Immature natural killer cell (primary cell): Measurements from ENCODE around the gene RAB18. TPM values are rescaled to one million over a fixed set of nuclear protein-coding genes. Genes with fewer than 3 reads are reported as not detected.
"Not testable (repeated sequence)": the region's sequence is repeated elsewhere in the genome, so short reads cannot be mapped to it uniquely, and the experiment has no call there.

Source experiments
- DNase-seq, 3 donors: peaks; one replicate each; pipeline ENCODE4 v3.0.0; 2022; ENCODE audit warnings: mixed read lengths in 1 of 3
- H3K27ac Mint-ChIP-seq, 6 donors: one replicate each; pipeline ENCODE4 v1.8.0; 2020; ENCODE audit warnings: mixed read lengths in 6 of 6, mild to moderate bottlenecking in 5 of 6, inconsistent platforms in 4 of 6, moderate library complexity in 3 of 6
- H3K27me3 Mint-ChIP-seq, 3 donors: one replicate each; pipeline ENCODE4 v1.8.0; 2020 to 2021; ENCODE audit warnings: low read depth in 3 of 3, mild to moderate bottlenecking in 3 of 3, mixed read lengths in 3 of 3, moderate library complexity in 3 of 3, inconsistent platforms in 1 of 3
- H3K36me3 Mint-ChIP-seq, 3 donors: one replicate each; pipeline ENCODE4 v1.8.0; 2020; ENCODE audit warnings: mixed read lengths in 3 of 3, inconsistent platforms in 2 of 3, mild to moderate bottlenecking in 2 of 3
- H3K4me1 Mint-ChIP-seq, 2 donors: one replicate each; pipeline ENCODE4 v1.8.0; 2020; ENCODE audit warnings: inconsistent platforms in 2 of 2, mild to moderate bottlenecking in 2 of 2, mixed read lengths in 2 of 2, moderate library complexity in 1 of 2
- H3K4me3 Mint-ChIP-seq, 5 donors: one replicate each; pipeline ENCODE4 v1.8.0; 2020; ENCODE audit warnings: mild to moderate bottlenecking in 5 of 5, mixed read lengths in 5 of 5, inconsistent platforms in 3 of 5, moderate library complexity in 3 of 5
- H3K9me3 Mint-ChIP-seq, 6 donors: one replicate each; pipeline ENCODE4 v1.8.0; 2020; ENCODE audit warnings: mild to moderate bottlenecking in 6 of 6, mixed read lengths in 6 of 6, inconsistent platforms in 4 of 6, moderate library complexity in 3 of 6
- polyA plus RNA-seq, 3 donors: library from polyadenylated mRNA; unstranded; fragments of 300-500 nt; fragmentation: Illumina TruSeq; gene quantifications; one replicate each; pipeline ENCODE4 v1.2.3, GENCODE V29; 2021

Gene RAB18
- polyA plus RNA-seq, 3 donors from 2014 or later: 93.4 to 154 (median 109) TPM

DNA sequence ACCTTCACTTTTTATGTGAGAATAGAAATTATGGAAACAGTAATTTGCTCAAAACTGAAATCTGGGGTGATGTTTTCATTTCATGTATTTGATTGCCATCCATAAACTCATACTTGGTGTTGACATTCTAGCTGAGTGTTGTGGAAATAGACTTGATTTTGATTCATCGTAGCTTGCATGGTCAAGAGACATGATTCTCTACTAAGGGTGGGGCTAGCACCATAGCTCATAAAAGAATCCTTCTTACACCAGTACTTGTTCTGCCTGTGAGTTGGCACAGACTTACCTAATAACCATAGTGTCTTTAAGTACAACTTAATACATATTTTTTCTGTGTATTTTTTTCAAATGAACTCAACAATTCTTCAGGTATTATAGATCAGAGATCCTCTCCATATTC lies 36.6 kb downstream of the RAB18 start:
- no peaks in the 10 kb centered on the region for H3K27me3 Mint-ChIP-seq
- DNase-seq: no peak
- peak overlapping the region; percentile 85 to 97 (median 93) for H3K27ac Mint-ChIP-seq
- H3K4me3 Mint-ChIP-seq: peak overlapping the region in 2 of 5 donors; percentile 7 to 93
- peaks cover 42 to 67% of the 10 kb centered on the region in 2 donors for H3K4me1 Mint-ChIP-seq
- H3K36me3 Mint-ChIP-seq: peaks cover 0 to 13% (median 7%) of the 10 kb centered on the region in 3 donors
- no peaks in the 10 kb centered on the region for H3K9me3 Mint-ChIP-seq

DNA sequence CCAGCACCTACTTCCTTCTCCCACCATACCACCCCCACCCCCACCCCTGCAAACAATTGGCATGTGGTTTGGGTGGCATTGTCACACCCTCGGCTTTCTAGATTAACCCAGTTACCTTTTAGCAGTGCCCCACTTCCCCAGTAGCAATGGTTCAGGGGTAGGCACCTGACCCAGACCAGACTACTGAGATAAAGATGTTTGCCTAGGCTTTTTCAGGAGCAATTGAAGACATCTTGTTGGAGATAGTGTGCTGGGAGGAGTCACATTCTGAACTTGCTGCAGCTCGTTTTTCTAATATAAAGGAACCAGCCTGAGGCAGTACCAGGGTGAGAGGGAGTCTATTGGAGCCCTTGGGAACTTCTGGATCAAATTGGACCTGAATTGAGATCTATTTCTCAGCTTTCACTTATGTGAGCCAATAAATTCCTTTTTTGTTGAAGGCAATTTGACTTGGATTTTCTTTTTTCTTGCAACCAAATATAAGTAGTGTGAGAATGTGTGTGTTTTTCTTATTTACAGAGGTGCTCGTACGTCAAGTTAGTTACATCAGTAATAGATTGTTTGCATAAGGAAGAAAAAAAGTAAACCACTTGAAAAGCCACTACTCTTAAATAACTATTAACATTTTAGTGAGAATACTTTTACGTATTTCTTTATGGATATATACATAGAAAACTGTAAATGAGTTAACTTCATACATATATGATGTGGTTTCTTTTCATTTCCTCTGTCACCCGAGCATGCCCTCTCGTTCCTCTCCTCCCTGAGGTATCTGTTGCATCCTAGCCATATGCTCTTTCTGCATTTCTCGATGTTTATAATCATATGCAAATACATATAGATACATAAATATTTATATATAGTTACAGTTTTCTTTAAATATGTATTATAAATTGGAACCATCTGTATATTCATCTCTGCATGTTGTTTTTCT lies 38.0 kb downstream of the RAB18 start:
- Mint-ChIP-seq H3K36me3 (peaks cover under 1 to 13% (median 7%) of the 10 kb centered on the region in 3 donors), H3K9me3 (no peaks in the 10 kb centered on the region), H3K27ac (peak overlapping the region; percentile 85 to 97 (median 93)), H3K4me1 (peaks cover 42 to 69% of the 10 kb centered on the region in 2 donors), H3K27me3 (peaks cover 0 to 2% (median 0%) of the 10 kb centered on the region in 3 donors), H3K4me3 (peak overlapping the region; percentile 81 to 93 (median 84))
- DNase-seq: peak; percentile 44 to 54 (median 48)

DNA sequence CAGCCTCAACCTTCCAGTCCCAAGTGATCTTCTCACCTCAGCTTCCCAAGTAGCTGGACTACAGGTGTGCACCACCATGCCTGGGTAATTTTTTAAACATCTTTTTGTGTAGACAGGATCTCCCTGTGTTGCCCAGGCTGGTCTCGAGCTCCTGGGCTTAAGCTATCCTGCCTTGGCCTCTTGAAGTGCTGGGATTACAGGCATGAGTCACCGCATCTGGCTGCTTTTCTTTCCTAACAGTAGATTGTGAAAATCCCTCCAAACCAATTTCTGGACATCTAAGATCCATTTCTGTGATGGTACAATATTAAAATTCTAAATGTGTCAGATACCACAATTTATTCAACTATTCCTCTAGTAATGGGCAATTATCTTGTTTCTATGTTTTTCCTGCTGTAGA lies 38.7 kb downstream of the RAB18 start:
- peak overlapping the region; percentile 81 to 93 (median 84) for H3K4me3 Mint-ChIP-seq
- H3K4me1 Mint-ChIP-seq: peaks cover 42 to 66% of the 10 kb centered on the region in 2 donors
- peaks cover 0 to 2% (median 0%) of the 10 kb centered on the region in 3 donors for H3K27me3 Mint-ChIP-seq
- DNase-seq: no peak
- H3K27ac Mint-ChIP-seq: peak overlapping the region; percentile 76 to 97 (median 88)
- H3K36me3 Mint-ChIP-seq: peaks cover 5 to 17% (median 9%) of the 10 kb centered on the region in 3 donors
- H3K9me3 Mint-ChIP-seq: no peaks in the 10 kb centered on the region

DNA sequence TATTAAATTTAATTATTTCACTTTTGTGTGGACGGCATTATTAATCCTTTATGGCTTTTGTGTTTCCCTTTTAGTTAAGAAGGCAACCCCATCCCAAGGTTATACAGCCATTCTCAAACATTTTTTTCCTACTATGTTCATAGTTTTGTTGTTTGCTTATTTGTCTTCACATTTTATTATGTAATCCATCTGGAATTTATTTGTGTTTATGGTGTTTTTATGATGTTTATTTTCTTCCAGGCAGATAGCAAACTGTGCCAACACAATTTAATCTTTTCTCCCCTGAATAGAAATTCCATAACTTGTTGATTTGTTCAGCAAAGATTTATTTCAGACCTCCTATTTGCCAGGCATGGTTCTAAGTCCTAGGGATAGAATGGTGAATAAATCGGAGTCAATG lies 42.9 kb downstream of the RAB18 start:
- Mint-ChIP-seq H3K27me3 (peaks cover 0 to 3% (median 0%) of the 10 kb centered on the region in 3 donors), H3K9me3 (no peaks in the 10 kb centered on the region), H3K36me3 (peaks cover 4 to 11% (median 5%) of the 10 kb centered on the region in 3 donors), H3K27ac (peak overlapping the region in 2 of 6 donors; percentile 10 to 12), H3K4me1 (peaks cover 16 to 33% of the 10 kb centered on the region in 2 donors), H3K4me3 (no peak overlapping the region)
- no peak for DNase-seq

DNA sequence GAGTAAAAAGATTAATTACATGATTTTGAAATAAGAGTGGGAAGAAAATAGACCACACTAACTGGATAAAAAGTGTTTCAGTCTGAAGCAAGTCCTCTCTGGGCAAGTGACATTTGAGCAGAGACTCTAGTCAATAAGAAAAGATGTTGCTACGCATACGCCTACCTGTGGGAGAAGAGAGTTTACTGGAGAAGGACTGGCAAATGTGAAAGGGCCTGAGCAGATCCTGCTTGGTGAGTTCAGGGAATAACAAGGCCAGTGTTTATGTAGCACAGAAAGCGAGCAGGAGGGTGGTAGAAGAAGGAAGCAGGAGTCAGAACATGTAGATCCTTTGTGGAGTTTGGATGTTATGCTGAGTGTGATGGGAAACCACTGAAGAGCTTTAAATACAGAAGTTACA lies 43.4 kb downstream of the RAB18 start:
- Mint-ChIP-seq H3K9me3 (no peaks in the 10 kb centered on the region), H3K27ac (peak overlapping the region in 5 of 6 donors; percentile 10 to 71 (median 40)), H3K4me3 (no peak overlapping the region)

DNA sequence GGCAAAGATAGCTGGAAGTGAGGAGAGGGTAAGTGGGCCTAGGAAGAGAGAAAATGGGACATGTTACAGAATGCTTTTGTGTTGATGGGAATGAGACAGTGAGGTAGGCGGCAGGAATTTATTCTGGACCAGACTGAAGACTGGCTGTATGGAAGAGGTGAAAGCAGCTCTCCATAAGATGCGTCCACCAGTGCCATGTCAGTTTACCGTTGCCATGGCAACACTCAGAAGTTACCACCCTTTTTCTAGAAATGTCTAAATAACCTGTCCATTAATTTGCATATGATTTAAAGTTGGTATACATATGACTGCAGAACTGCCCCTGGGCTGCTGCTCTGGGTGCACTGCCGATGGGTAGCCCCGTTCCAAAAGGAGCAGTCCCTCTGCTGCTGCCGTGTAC lies 46.7 kb downstream of the RAB18 start:
- DNase-seq: no peak
- Mint-ChIP-seq H3K4me1 (peaks cover 0 to under 1% of the 10 kb centered on the region in 2 donors), H3K9me3 (no peaks in the 10 kb centered on the region)

More for the DNA sequence above, 43.4 kb downstream of the RAB18 start:
- Mint-ChIP-seq H3K4me1 (peaks cover 12 to 29% of the 10 kb centered on the region in 2 donors), H3K27me3 (peaks cover 0 to 3% (median 0%) of the 10 kb centered on the region in 3 donors), H3K36me3 (peaks cover 4 to 11% (median 5%) of the 10 kb centered on the region in 3 donors)
- no peak for DNase-seq

DNA sequence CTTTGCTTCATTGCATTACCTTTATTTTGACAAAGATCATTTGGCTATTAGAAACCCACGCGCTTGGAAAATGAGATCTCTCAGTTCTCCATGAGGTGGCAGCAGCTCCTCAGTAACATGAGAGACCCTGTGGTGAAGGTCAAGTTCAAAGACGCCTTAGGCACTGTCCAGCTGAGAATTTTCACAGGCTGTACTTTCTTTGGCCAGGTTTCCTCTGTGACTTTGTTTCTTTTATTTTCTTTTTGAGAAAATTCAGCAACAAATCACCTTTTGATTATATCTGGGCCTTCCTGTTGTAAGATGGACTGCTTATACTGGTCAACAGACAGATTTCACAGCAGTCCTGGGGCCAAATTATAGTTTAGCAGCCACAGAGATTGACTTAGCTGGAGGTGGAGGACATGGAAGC lies 54.5 kb downstream of the RAB18 start:
- H3K9me3 Mint-ChIP-seq: no peaks in the 10 kb centered on the region
- peak; percentile 38 to 53 (median 52) for DNase-seq
- no peak overlapping the region for H3K4me3 Mint-ChIP-seq
- no peaks in the 10 kb centered on the region for H3K27me3 Mint-ChIP-seq
- H3K4me1 Mint-ChIP-seq: peaks cover under 1 to 8% of the 10 kb centered on the region in 2 donors
- peaks cover 0 to 4% (median 0%) of the 10 kb centered on the region in 3 donors for H3K36me3 Mint-ChIP-seq
- H3K27ac Mint-ChIP-seq: no peak overlapping the region

More for the DNA sequence above, 46.7 kb downstream of the RAB18 start:
- Mint-ChIP-seq H3K4me3 (no peak overlapping the region), H3K27ac (no peak overlapping the region), H3K27me3 (peaks cover 0 to 3% (median 0%) of the 10 kb centered on the region in 3 donors), H3K36me3 (peaks cover 4 to 9% (median 7%) of the 10 kb centered on the region in 3 donors)

DNA sequence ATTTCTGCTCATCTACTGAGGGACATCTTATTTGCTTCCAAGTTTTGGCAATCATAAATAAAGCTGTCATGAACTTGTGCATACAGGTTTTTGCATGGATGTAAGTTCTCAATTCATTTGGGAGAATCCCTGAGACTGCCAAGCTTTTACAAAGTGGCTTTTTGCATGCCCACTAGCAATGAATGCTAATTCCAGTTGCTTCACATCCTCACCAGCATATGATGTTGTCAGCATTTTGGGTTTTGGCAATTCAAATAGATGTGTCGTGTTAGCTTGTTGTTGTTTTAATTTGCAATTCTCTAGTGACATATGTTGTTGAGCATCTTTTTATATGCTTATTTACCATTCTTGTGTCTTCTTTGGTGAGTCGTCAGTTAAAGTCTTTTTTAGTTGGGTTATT lies 57.2 kb downstream of the RAB18 start:
- no peaks in the 10 kb centered on the region for H3K36me3 Mint-ChIP-seq
- no peak for DNase-seq

DNA sequence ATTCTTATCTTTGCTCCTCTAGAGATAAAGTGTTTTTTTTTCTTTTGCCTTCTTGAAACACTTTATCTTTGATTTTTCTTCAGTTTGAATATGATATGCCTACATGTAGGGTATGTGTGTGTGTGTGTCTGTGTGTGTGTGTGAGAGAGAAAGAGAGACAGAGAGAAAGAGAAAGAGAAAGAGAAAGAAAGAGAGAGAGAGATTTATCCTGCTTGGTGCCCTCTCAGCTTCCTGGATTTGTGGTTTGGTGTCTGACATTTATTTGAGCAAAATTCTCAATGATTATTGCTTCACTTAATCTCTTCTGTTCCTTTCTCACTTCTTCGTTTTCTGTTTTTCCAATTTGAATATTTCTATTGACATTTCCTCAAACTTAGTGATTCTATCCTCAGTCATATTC lies 60.3 kb downstream of the RAB18 start:
- Mint-ChIP-seq H3K27me3 (no peaks in the 10 kb centered on the region), H3K27ac (peak overlapping the region; percentile 71 to 86 (median 80)), H3K36me3 (no peaks in the 10 kb centered on the region), H3K4me3 (peak overlapping the region; percentile 48 to 75 (median 68)), H3K4me1 (peaks cover 38 to 42% of the 10 kb centered on the region in 2 donors), H3K9me3 (no peaks in the 10 kb centered on the region)
- peak; percentile 19 to 30 (median 21) for DNase-seq

More for the DNA sequence above, 57.2 kb downstream of the RAB18 start:
- peaks cover 18 to 26% of the 10 kb centered on the region in 2 donors for H3K4me1 Mint-ChIP-seq
- H3K27me3 Mint-ChIP-seq: no peaks in the 10 kb centered on the region
- no peaks in the 10 kb centered on the region for H3K9me3 Mint-ChIP-seq
- no peak overlapping the region for H3K27ac Mint-ChIP-seq
- no peak overlapping the region for H3K4me3 Mint-ChIP-seq

DNA sequence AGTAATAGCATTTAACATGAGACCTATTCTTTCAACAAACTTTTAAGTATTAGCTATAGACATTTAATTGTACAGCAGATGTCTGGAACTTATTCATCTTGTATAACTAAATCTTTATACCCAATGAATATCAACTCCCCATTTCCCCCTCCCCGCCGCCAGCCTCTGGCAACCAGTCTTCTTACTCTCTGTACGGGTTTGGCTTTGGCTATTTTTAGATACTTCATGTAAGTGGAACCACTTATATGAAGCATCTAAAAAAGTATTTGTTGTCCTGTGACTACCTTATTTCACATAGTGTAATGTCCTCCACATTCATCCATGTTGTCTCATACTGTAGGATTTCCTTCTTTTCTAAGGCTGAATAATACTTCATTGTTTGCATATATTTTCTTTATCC lies 60.8 kb downstream of the RAB18 start:
- Mint-ChIP-seq H3K4me1 (peaks cover 43 to 46% of the 10 kb centered on the region in 2 donors), H3K27me3 (no peaks in the 10 kb centered on the region), H3K9me3 (no peaks in the 10 kb centered on the region), H3K27ac (peak overlapping the region; percentile 8 to 86 (median 80)), H3K36me3 (no peaks in the 10 kb centered on the region), H3K4me3 (peak overlapping the region in 4 of 5 donors; percentile 65 to 75 (median 70))
- no peak for DNase-seq

DNA sequence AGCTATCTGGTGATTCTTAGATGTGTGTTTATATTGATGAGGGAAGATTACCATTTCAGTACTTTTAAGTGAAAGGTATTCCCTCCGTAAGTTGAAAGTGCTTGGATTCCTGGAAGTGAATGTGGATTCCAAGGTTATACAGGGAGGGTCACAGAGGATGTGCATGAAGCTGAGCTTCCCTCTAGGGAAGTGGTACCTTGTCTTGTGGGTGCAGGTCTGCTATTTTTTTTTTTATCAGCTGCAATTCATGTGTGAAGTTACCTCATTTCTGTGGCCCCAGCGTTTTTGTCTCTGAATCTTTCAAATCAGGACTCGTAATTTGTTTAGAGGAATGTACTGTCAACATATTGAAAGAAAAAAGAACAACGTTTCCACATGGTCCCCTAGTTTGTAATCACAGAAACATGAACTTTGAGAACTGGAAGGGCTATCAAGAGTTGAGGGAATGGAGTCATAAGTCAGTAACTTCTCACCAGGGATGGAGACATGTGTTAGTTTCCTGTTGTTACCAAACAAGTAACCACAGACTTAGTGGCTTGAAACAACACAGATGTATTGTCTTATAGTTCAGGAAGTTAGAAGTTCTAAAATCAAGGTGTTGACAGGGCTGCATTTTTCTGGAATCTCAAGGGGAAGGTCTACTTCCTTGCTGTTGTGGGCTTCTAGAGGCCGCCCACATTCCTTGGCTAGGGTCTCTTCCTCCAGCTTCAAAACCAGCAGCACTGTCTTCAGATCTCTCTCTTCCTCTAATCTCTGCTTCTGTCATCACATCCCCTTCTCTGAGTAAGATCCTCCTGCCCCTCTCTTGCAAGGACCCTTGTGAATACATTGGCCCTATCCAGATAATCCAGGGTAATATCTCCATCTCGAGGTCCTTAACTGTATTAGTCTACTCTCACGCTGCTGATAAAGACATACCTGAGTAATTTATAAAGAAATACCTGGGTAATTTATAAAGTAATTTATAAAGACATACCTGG lies 64.4 kb downstream of the RAB18 start:
- peak; percentile 28 to 55 (median 43) for DNase-seq
- Mint-ChIP-seq H3K4me1 (peaks cover 49 to 54% of the 10 kb centered on the region in 2 donors), H3K9me3 (no peaks in the 10 kb centered on the region), H3K36me3 (peaks cover 0 to 4% (median 0%) of the 10 kb centered on the region in 3 donors), H3K4me3 (peak overlapping the region; percentile 52 to 77 (median 61)), H3K27me3 (peaks cover 0 to 3% (median 0%) of the 10 kb centered on the region in 3 donors), H3K27ac (peak overlapping the region; percentile 61 to 96 (median 88))

DNA sequence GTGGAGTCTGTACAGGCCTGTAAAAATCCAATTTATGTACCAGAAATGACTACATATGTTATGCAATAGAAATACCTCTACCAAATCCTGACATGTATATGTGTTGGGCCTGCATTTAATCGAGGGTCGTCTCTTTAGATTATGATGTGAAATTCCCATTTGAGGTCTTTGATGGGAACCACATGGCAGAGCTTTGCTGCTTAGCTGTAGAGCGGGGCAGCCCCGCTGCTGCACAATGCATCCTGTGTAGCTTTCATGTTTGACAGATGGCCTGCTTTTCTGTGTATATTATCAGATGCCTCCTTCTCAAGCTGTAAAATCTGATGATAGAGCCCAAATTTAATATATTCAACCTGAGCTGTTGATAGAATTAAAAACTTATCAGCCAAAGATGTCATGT lies 65.8 kb downstream of the RAB18 start:
- Mint-ChIP-seq H3K27ac (peak overlapping the region in 5 of 6 donors; percentile 36 to 96 (median 88)), H3K27me3 (peaks cover 0 to 3% (median 0%) of the 10 kb centered on the region in 3 donors), H3K36me3 (peaks cover 0 to 5% (median 0%) of the 10 kb centered on the region in 3 donors), H3K4me1 (peaks cover 37 to 40% of the 10 kb centered on the region in 2 donors), H3K9me3 (no peaks in the 10 kb centered on the region), H3K4me3 (peak overlapping the region in 2 of 5 donors; percentile 15 to 64)
- no peak for DNase-seq

DNA sequence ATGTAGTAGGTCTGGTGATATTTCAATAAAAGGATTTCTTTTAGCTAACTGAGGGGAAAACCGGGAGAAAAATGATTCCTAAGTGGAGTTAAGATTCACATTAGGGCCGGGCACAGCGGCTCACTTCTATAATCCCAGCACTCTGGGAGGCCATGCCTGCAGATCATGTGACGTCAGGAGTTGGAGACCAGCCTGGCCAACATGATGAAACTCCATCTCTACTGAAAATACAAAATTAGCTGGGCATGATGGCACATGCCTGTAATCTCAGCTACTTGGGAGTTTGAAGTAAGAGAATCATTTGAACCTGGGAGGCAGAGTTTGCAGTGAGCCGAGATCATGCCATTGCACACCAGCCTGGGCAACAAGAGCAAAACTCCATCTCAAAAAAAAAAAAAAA lies 72.9 kb downstream of the RAB18 start:
- H3K9me3 Mint-ChIP-seq, H3K27me3 Mint-ChIP-seq, H3K4me1 Mint-ChIP-seq, H3K36me3 Mint-ChIP-seq, H3K4me3 Mint-ChIP-seq, H3K27ac Mint-ChIP-seq, DNase-seq: not testable (repeated sequence)
